Subcutaneous abdominal adipose tissue (tissue), 5 donors: ENCODE data around the gene ASCC1.
A peak's percentile ranks its signal among the peaks of the same experiment; 100 is the strongest.

Experiments used
- H3K27ac ChIP-seq: one replicate; pipeline ENCODE4 v1.7.0; 2013; ENCODE audit warnings: low read depth, mild to moderate bottlenecking, inconsistent platforms, low read length, moderate library complexity
- H3K27me3 ChIP-seq, 5 donors: one replicate each; pipeline ENCODE4 v1.7.0; 2013; ENCODE audit warnings: low read length in 5 of 5, inconsistent platforms in 1 of 5; ENCODE audit not compliant: control insufficient read depth in 5 of 5, insufficient read depth in 4 of 5
- H3K36me3 ChIP-seq, 5 donors: one replicate each; pipeline ENCODE4 v1.7.0; 2013; ENCODE audit warnings: low read length in 5 of 5; ENCODE audit not compliant: control insufficient read depth in 5 of 5, insufficient read depth in 5 of 5
- H3K4me1 ChIP-seq, 5 donors: one replicate each; pipeline ENCODE4 v1.7.0; 2013; ENCODE audit warnings: low read length in 5 of 5, mild to moderate bottlenecking in 3 of 5, moderate library complexity in 1 of 5; ENCODE audit not compliant: control insufficient read depth in 5 of 5, insufficient read depth in 5 of 5
- H3K4me3 ChIP-seq, 5 donors: one replicate each; pipeline ENCODE4 v1.7.0; 2013; ENCODE audit warnings: low read length in 5 of 5, low read depth in 1 of 5
- H3K9ac ChIP-seq, 5 donors: one replicate each; pipeline ENCODE4 v1.7.0; 2013; ENCODE audit warnings: low read length in 5 of 5, mild to moderate bottlenecking in 4 of 5, moderate library complexity in 3 of 5
- H3K9me3 ChIP-seq, 5 donors: one replicate each; pipeline ENCODE4 v1.7.0; 2013; ENCODE audit warnings: low read length in 5 of 5; ENCODE audit not compliant: control insufficient read depth in 5 of 5
- donor health status: healthy.
- donor health status: healthy.
- donor health status: healthy.
- donor health status: healthy.
- donor health status: healthy.

Gene ASCC1

GRCh38 chr10:72087969-72088888 is 127.8 kb downstream of the ASCC1 start, which contains the start of gene SPOCK2:
Gene SPOCK2 (minus strand): TSS chr10:72088551. CDS start chr10:72088328, 223 bp downstream.
- H3K9ac ChIP-seq, result peak within 1 kb of the TSS in 3 of 5 donors; percentile 35 to 56 (median 42)

GRCh38 chr10:72087392-72087968 is 128.6 kb downstream of the ASCC1 start:
- Histone ChIP-seq H3K9ac (peak overlapping the region in 3 of 5 donors; percentile 35 to 56 (median 42)), H3K36me3 (no peaks in the 10 kb centered on the region), H3K27me3 (peaks cover 9 to 21% (median 17%) of the 10 kb centered on the region in 5 donors), H3K9me3 (no peaks in the 10 kb centered on the region), H3K4me1 (peaks cover 0 to 40% (median 24%) of the 10 kb centered on the region in 5 donors), H3K27ac (no peak overlapping the region), H3K4me3 (peak overlapping the region in 4 of 5 donors; percentile 58 to 68 (median 64))

More at GRCh38 chr10:72087969-72088888, 127.8 kb downstream of the ASCC1 start, which contains the start of gene SPOCK2:
- H3K36me3 ChIP-seq, result peaks cover 0 to 4% (median 0%) of the 10 kb centered on the region in 5 donors
- H3K27me3 ChIP-seq, result peaks cover 9 to 21% (median 17%) of the 10 kb centered on the region in 5 donors
- no peaks in the 10 kb centered on the region for H3K9me3 ChIP-seq
- peaks cover 0 to 35% (median 24%) of the 10 kb centered on the region in 5 donors for H3K4me1 ChIP-seq
- H3K27ac ChIP-seq, result no peak within 1 kb of the TSS
- H3K4me3 ChIP-seq, result peak within 1 kb of the TSS; percentile 58 to 68 (median 64)

- no peak overlapping the region for H3K27ac ChIP-seq
- peak overlapping the region in 4 of 5 donors; percentile 42 to 68 (median 60) for H3K4me3 ChIP-seq
- no peaks in the 10 kb centered on the region for H3K36me3 ChIP-seq
- H3K4me1 ChIP-seq, result peaks cover 0 to 40% (median 24%) of the 10 kb centered on the region in 5 donors
- peaks cover 9 to 21% (median 17%) of the 10 kb centered on the region in 5 donors for H3K27me3 ChIP-seq
- H3K9me3 ChIP-seq, result no peaks in the 10 kb centered on the region
- peak overlapping the region in 1 of 5 donors; percentile 42 for H3K9ac ChIP-seq
Measured at GRCh38 chr10:72086466-72087391, 129.3 kb downstream of the ASCC1 start.

GRCh38 chr10:72085864-72086465 is 130.1 kb downstream of the ASCC1 start:
- no peaks in the 10 kb centered on the region for H3K9me3 ChIP-seq
- no peak overlapping the region for H3K27ac ChIP-seq
- H3K27me3 ChIP-seq, result peaks cover 9 to 21% (median 17%) of the 10 kb centered on the region in 5 donors
- no peak overlapping the region for H3K9ac ChIP-seq
- H3K36me3 ChIP-seq, result no peaks in the 10 kb centered on the region
- peaks cover 0 to 40% (median 24%) of the 10 kb centered on the region in 5 donors for H3K4me1 ChIP-seq
- no peak overlapping the region for H3K4me3 ChIP-seq

GRCh38 chr10:72085166-72085565 is 130.9 kb downstream of the ASCC1 start:
- H3K27ac ChIP-seq, result no peak overlapping the region
- H3K4me3 ChIP-seq, result no peak overlapping the region
- no peaks in the 10 kb centered on the region for H3K36me3 ChIP-seq
- H3K9me3 ChIP-seq, result no peaks in the 10 kb centered on the region
- peaks cover 9 to 21% (median 17%) of the 10 kb centered on the region in 5 donors for H3K27me3 ChIP-seq
- H3K4me1 ChIP-seq, result peaks cover 0 to 40% (median 24%) of the 10 kb centered on the region in 5 donors
- H3K9ac ChIP-seq, result no peak overlapping the region

GRCh38 chr10:72083790-72084459 is 132.2 kb downstream of the ASCC1 start:
- H3K36me3 ChIP-seq, result no peaks in the 10 kb centered on the region
- no peak overlapping the region for H3K4me3 ChIP-seq
- H3K9me3 ChIP-seq, result no peaks in the 10 kb centered on the region
- no peak overlapping the region for H3K9ac ChIP-seq
- peaks cover 9 to 21% (median 17%) of the 10 kb centered on the region in 5 donors for H3K27me3 ChIP-seq
- H3K4me1 ChIP-seq, result peaks cover 0 to 34% (median 20%) of the 10 kb centered on the region in 5 donors
- no peak overlapping the region for H3K27ac ChIP-seq

- H3K9ac ChIP-seq, result no peak overlapping the region
- peaks cover 0 to 26% (median 12%) of the 10 kb centered on the region in 5 donors for H3K4me1 ChIP-seq
Measured at GRCh38 chr10:72082856-72083789, 133.0 kb downstream of the ASCC1 start.

More at GRCh38 chr10:72082856-72083789, 133.0 kb downstream of the ASCC1 start:
- H3K27me3 ChIP-seq, result peaks cover 2 to 13% (median 10%) of the 10 kb centered on the region in 5 donors
- H3K9me3 ChIP-seq, result no peaks in the 10 kb centered on the region
- no peak overlapping the region for H3K4me3 ChIP-seq
- no peaks in the 10 kb centered on the region for H3K36me3 ChIP-seq
- H3K27ac ChIP-seq, result no peak overlapping the region
